Measurements from ENCODE around the gene TNFRSF13B.

TNFRSF13B gene

GRCh38 chr17:16942141-16943031 lies 29.5 kb downstream of the TNFRSF13B start:
- no peaks in the 10 kb centered on the region for H3K27me3 ChIP-seq (ENCODE audit: low read depth, low read length)
- H3K4me1 ChIP-seq (ENCODE audit: low read length), result no peaks in the 10 kb centered on the region
- H3K9ac ChIP-seq (ENCODE audit: low read length), result no peak overlapping the region
- H4K20me1 ChIP-seq (ENCODE audit: insufficient read depth, low read length), result peaks cover 93% of the 10 kb centered on the region
- TF ChIP-seq CTCF (IDR thresholded peaks at IDR 0.05; ENCODE audit: low read depth, low read length) (no peak), EZH2phosphoT487 (IDR thresholded peaks at IDR 0.05; ENCODE audit: low read depth) (no peak)
- H3K4me3 ChIP-seq (ENCODE audit: low read length), result no peak overlapping the region
- H3K4me2 ChIP-seq (ENCODE audit: low read length), result no peak overlapping the region
- peaks cover 79% of the 10 kb centered on the region for H3K79me2 ChIP-seq (ENCODE audit: low read length)
- no peaks in the 10 kb centered on the region for H3K9me3 ChIP-seq (ENCODE audit: insufficient read depth, low read length)
- H3K27ac ChIP-seq (ENCODE audit: low read length), result no peak overlapping the region
- peaks cover 72% of the 10 kb centered on the region for H3K36me3 ChIP-seq (replicated peaks; ENCODE audit: low read depth, low read length)
- no peak overlapping the region for H2AFZ ChIP-seq (ENCODE audit: low read depth, low read length)

GRCh38 chr17:16941072-16942036 lies 30.6 kb downstream of the TNFRSF13B start:
- Histone ChIP-seq H3K27me3 (ENCODE audit: low read depth, low read length) (no peaks in the 10 kb centered on the region), H3K4me1 (ENCODE audit: low read length) (no peaks in the 10 kb centered on the region), H3K36me3 (replicated peaks; ENCODE audit: low read depth, low read length) (peaks cover 67% of the 10 kb centered on the region), H3K27ac (ENCODE audit: low read length) (no peak overlapping the region), H3K79me2 (ENCODE audit: low read length) (peaks cover 69% of the 10 kb centered on the region), H4K20me1 (ENCODE audit: insufficient read depth, low read length) (peaks cover 84% of the 10 kb centered on the region), H3K4me3 (ENCODE audit: low read length) (no peak overlapping the region), H2AFZ (ENCODE audit: low read depth, low read length) (no peak overlapping the region), H3K4me2 (ENCODE audit: low read length) (no peak overlapping the region), H3K9ac (ENCODE audit: low read length) (no peak overlapping the region), H3K9me3 (ENCODE audit: insufficient read depth, low read length) (no peaks in the 10 kb centered on the region)
- TF ChIP-seq CTCF (IDR thresholded peaks at IDR 0.05; ENCODE audit: low read depth, low read length) (no peak), EZH2phosphoT487 (IDR thresholded peaks at IDR 0.05; ENCODE audit: low read depth) (no peak)

- Histone ChIP-seq H3K4me2 (ENCODE audit: low read length) (no peak overlapping the region), H4K20me1 (ENCODE audit: insufficient read depth, low read length) (peaks cover 76% of the 10 kb centered on the region), H3K9ac (ENCODE audit: low read length) (no peak overlapping the region), H2AFZ (ENCODE audit: low read depth, low read length) (no peak overlapping the region), H3K4me3 (ENCODE audit: low read length) (no peak overlapping the region), H3K4me1 (ENCODE audit: low read length) (peaks cover 8% of the 10 kb centered on the region), H3K79me2 (ENCODE audit: low read length) (peaks cover 59% of the 10 kb centered on the region), H3K9me3 (ENCODE audit: insufficient read depth, low read length) (no peaks in the 10 kb centered on the region), H3K36me3 (replicated peaks; ENCODE audit: low read depth, low read length) (peaks cover 64% of the 10 kb centered on the region), H3K27ac (ENCODE audit: low read length) (no peak overlapping the region), H3K27me3 (ENCODE audit: low read depth, low read length) (no peaks in the 10 kb centered on the region)
- no peak for TF ChIP-seq CTCF (IDR thresholded peaks at IDR 0.05; ENCODE audit: low read depth, low read length)
- TF ChIP-seq EZH2phosphoT487 (IDR thresholded peaks at IDR 0.05; ENCODE audit: low read depth), result no peak
These were observed 31.6 kb downstream of the TNFRSF13B start for GRCh38 chr17:16940116-16940881.

All from OCI-LY3 (cell line).